C4-2B (cell line): ENCODE data around the gene ZBTB20.

Experiments
- H3K27ac ChIP-seq: fragments of 450-650 bp; 2 replicates; pipeline ENCODE4 v1.5.1; 2017
- CTCF ChIP-seq: fragments of 450-650 bp; conservative IDR thresholded peaks from 2 replicates; pipeline ENCODE4 v1.5.1; 2017; ENCODE audit warnings: mild to moderate bottlenecking
- ZFX ChIP-seq: fragments of 450-650 bp; IDR thresholded peaks from 2 replicates; pipeline ENCODE4 v1.6.1; 2017

ZBTB20 gene

GRCh38 chr3:114333180-114333922 lies 813.7 kb downstream of the ZBTB20 start:
- no peak for TF ChIP-seq ZFX
- TF ChIP-seq CTCF, result no peak
- H3K27ac ChIP-seq, result no peak overlapping the region

GRCh38 chr3:114332342-114333179 lies 814.5 kb downstream of the ZBTB20 start:
- no peak for TF ChIP-seq ZFX
- no peak for TF ChIP-seq CTCF
- no peak overlapping the region for H3K27ac ChIP-seq

GRCh38 chr3:114331710-114332109 lies 815.4 kb downstream of the ZBTB20 start:
- TF ChIP-seq CTCF (no peak), ZFX (no peak)
- no peak overlapping the region for H3K27ac ChIP-seq

GRCh38 chr3:114331007-114331406 lies 816.1 kb downstream of the ZBTB20 start:
- no peak overlapping the region for H3K27ac ChIP-seq
- TF ChIP-seq ZFX, result no peak
- TF ChIP-seq CTCF, result no peak

- TF ChIP-seq CTCF (no peak), ZFX (no peak)
- H3K27ac ChIP-seq, result no peak overlapping the region
These were observed 817.3 kb downstream of the ZBTB20 start for GRCh38 chr3:114329823-114330222.

GRCh38 chr3:114328345-114328744 lies 818.7 kb downstream of the ZBTB20 start:
- TF ChIP-seq CTCF (no peak), ZFX (no peak)
- no peak overlapping the region for H3K27ac ChIP-seq

GRCh38 chr3:114327665-114328064 lies 819.4 kb downstream of the ZBTB20 start:
- no peak overlapping the region for H3K27ac ChIP-seq

More at GRCh38 chr3:114327665-114328064, 819.4 kb downstream of the ZBTB20 start:
- TF ChIP-seq ZFX (no peak), CTCF (no peak)
